Heart left ventricle (tissue), 13 donors: Measurements from ENCODE around the gene SHC3.

Experiments
- CTCF ChIP-seq, 12 donors: fragments of 200-600 bp; sonication (generic) in 4 of 12; IDR thresholded peaks; one replicate each; pipeline versions ENCODE4 v1.5.0 to v1.8.0; 2018 to 2022; ENCODE audit warnings: antibody characterized with exemption in 12 of 12, mild to moderate bottlenecking in 5 of 12
- POLR2A ChIP-seq, 2 donors: fragments of 450-650 bp; IDR thresholded peaks; one replicate each; pipeline ENCODE4 v1.6.1; 2017; ENCODE audit warnings: antibody characterized with exemption in 2 of 2, mild to moderate bottlenecking in 2 of 2, moderate library complexity in 2 of 2
- donor health status: ischemic (EF 13 %, LVEDD 7.1; RV severe dilation, severe dysfunction).
- donor health status: DM: no; HTN: yes; CAD: no.
- donor health status: DM: no; HTN: no; CAD: no.
- donor health status: ischemic (EF 25% LVEDD 6.9; RV normal size, moderate dysfunction).
- donor health status: ischemic (EF 25% LVEDD 5.7; RV mildly dilated, moderate dysfunction).
- donor health status: ischemic (EF 35%, LVEDD 5.7; RV mildly dilated, moderate dysfunction).
- donor health status: nonischemic (EF 11% LVEDD 7.7; RV severe dilation, severe dysfunction).
- donor health status: DM: yes; HTN: yes; CAD: no.
- donor health status: PGD.
- donor health status: ischemic (EF 29% LVEDD 5.4; RV normal size, mild dysfunction).
- donor health status: nonischemic (EF 23%, LVEDD 6.1; RV moderate dilation, normal function).

DNA sequence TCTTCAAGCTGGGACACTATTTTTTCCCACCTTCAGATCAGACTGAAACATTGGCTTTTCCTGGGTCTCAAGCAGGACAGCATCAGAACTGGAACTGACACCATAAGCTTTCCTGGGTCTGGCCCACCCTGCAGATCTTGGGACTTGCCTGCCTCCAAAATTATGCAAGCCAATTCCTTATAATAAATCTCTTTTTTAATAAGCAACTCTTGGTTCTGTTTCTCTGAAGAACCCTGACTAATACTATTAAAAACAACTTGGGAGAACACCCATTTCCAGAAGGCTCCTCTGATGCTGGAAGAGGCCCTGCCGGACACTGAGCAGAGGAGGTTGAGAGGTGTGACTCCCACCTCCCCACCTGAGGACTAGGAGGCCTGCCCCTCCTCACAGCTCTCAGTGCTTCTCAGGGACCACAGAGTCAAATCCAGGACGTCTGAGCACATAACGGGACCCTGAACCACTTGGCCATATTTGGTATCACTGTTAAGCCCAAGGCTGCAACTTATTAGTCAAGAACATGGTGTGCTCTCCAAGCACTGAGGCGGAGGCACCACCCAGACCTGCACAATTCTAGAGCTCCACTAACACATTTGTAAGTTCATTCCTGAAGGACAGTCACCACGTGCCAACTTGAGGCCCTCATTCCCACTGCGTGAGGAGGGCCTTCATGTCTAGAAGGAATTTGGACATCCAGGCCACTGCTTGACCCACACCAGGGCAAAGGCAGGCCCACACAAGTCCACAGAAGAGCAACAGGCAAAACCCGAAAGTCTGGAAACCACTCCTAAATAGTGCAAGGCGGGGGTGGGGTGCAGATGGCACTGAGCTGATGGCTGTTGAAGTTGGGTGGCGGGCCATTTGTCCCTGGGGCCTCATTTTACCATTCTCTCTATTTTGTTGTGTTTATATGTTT, 9.5 kb downstream of the SHC3 start:
- TF ChIP-seq CTCF (IDR thresholded peaks at IDR 0.05) (no peak), POLR2A (IDR thresholded peaks at IDR 0.05) (no peak)
